PC-3 (cell line): Measurements from ENCODE around the gene PACRGL.

Experiments used
- CTCF ChIP-seq: fragments of 300-600 bp; sonication (generic); conservative IDR thresholded peaks from 2 replicates; pipeline ENCODE4 v1.5.1; 2017; ENCODE audit warnings: antibody characterized with exemption, low read depth, mild to moderate bottlenecking, low read length
- EZH2 ChIP-seq: fragments of 300-600 bp; sonication (generic); IDR thresholded peaks from one replicate; pipeline ENCODE4 v1.6.1; 2017; ENCODE audit warnings: antibody characterized with exemption, mild to moderate bottlenecking, low read length; ENCODE audit not compliant: unreplicated experiment
- EZH2phosphoT487 ChIP-seq: fragments of 300-600 bp; sonication (generic); IDR thresholded peaks from 2 replicates; pipeline ENCODE4 v1.6.1; 2018; ENCODE audit warnings: mild to moderate bottlenecking, antibody characterized with exemption, low read length, borderline replicate concordance

GRCh38 chr4:20687864-20688263, 12.4 kb upstream of the PACRGL start:
- TF ChIP-seq EZH2 (no peak), CTCF (no peak), EZH2phosphoT487 (no peak)
